ENCODE results near the gene KMT5B.
A peak's percentile ranks its signal among the peaks of the same experiment; 100 is the strongest.

Gene KMT5B

DNA sequence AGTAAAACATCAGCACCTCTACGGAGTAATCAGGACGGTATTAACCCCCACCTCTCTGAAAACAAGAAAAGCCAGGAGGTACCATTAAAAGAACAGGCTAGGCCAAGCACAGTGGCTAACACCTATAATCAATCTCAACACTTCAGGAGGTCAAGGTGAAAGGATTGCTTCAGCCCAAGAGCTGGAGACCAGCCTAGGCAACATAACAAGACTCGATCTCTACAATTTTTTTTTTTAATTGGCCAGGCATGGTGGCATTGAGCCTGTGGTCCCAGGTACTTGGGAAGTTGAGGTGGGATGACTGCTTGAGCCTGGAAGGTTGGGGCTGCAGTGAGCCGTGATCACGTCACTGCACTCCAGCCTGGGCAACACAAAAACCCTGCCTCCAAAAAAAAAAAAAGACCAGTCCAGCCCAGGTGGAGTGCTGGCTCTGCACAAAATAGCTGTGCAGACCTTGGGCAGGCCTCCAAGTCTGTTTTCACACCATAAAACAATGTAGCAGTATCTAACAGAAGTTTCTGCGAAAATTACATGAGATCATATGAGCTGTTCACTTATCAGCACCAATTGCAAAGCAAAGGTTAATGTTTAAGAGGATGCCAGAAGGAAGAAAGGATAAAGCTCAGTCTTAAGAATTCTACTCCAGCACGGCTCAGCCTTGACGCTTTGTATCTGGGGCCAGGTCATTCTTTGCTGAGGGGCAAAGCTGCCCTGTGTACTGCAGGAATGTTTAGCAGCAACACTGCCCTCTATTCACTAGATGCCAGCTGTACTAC is 106.7 kb downstream of the KMT5B start (continued):
- TF ChIP-seq, protein P1, sequence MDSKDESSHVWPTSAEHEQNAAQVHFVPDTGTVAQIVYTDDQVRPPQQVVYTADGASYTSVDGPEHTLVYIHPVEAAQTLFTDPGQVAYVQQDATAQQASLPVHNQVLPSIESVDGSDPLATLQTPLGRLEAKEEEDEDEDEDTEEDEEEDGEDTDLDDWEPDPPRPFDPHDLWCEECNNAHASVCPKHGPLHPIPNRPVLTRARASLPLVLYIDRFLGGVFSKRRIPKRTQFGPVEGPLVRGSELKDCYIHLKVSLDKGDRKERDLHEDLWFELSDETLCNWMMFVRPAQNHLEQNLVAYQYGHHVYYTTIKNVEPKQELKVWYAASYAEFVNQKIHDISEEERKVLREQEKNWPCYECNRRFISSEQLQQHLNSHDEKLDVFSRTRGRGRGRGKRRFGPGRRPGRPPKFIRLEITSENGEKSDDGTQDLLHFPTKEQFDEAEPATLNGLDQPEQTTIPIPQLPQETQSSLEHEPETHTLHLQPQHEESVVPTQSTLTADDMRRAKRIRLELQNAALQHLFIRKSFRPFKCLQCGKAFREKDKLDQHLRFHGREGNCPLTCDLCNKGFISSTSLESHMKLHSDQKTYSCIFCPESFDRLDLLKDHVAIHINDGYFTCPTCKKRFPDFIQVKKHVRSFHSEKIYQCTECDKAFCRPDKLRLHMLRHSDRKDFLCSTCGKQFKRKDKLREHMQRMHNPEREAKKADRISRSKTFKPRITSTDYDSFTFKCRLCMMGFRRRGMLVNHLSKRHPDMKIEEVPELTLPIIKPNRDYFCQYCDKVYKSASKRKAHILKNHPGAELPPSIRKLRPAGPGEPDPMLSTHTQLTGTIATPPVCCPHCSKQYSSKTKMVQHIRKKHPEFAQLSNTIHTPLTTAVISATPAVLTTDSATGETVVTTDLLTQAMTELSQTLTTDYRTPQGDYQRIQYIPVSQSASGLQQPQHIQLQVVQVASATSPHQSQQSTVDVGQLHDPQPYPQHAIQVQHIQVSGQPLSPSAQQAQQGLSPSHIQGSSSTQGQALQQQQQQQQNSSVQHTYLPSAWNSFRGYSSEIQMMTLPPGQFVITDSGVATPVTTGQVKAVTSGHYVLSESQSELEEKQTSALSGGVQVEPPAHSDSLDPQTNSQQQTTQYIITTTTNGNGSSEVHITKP (tag by site-specific recombination; IDR thresholded peaks at IDR 0.05): peak; percentile 62
- TF ChIP-seq ZBTB21 (tag by site-specific recombination; IDR thresholded peaks at IDR 0.05) (0 out of 2 replicates have a peak, but pooled peaks have one; percentile 13), FEZF1 (tag by site-specific recombination; IDR thresholded peaks at IDR 0.05) (peak; percentile 86), ZNF654 (tag by site-specific recombination; IDR thresholded peaks at IDR 0.05; ENCODE audit: low read depth) (no peak), ZXDB (tag by site-specific recombination; IDR thresholded peaks at IDR 0.05) (0 out of 2 replicates have a peak, but pooled peaks have one; percentile 27), ZNF514 (tag by site-specific recombination; IDR thresholded peaks at IDR 0.05) (no peak), KLF8 (tag by site-specific recombination; IDR thresholded peaks at IDR 0.05) (peak; percentile 36; the same call in 1 of the 2 replicates), AEBP2 (tag by site-specific recombination; IDR thresholded peaks at IDR 0.05; ENCODE audit: borderline replicate concordance) (no peak), HOXD13 (CRISPR knock-in tag; IDR thresholded peaks at IDR 0.05; ENCODE audit: borderline replicate concordance) (no peak), ZSCAN5A (tag by site-specific recombination; IDR thresholded peaks at IDR 0.05) (no peak), ZNF623 (tag by site-specific recombination; IDR thresholded peaks at IDR 0.05) (no peak), ZNF18 (tag by site-specific recombination; IDR thresholded peaks at IDR 0.05) (peak; percentile 60; the same call in 1 of the 2 replicates), EGR2 (tag by site-specific recombination; IDR thresholded peaks at IDR 0.05; ENCODE audit: low read depth) (no peak), ZNF302 (tag by site-specific recombination; IDR thresholded peaks at IDR 0.05; ENCODE audit: low read depth) (no peak)
- TF ChIP-seq, protein P2, sequence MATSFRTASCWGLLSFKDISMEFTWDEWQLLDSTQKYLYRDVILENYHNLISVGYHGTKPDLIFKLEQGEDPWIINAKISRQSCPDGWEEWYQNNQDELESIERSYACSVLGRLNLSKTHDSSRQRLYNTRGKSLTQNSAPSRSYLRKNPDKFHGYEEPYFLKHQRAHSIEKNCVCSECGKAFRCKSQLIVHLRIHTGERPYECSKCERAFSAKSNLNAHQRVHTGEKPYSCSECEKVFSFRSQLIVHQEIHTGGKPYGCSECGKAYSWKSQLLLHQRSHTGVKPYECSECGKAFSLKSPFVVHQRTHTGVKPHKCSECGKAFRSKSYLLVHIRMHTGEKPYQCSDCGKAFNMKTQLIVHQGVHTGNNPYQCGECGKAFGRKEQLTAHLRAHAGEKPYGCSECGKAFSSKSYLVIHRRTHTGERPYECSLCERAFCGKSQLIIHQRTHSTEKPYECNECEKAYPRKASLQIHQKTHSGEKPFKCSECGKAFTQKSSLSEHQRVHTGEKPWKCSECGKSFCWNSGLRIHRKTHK (tag by site-specific recombination; IDR thresholded peaks at IDR 0.05): no peak

All from HEK293 (cell line).